ENCODE data around the gene DHRS4L2.

The DHRS4L2 gene

DNA sequence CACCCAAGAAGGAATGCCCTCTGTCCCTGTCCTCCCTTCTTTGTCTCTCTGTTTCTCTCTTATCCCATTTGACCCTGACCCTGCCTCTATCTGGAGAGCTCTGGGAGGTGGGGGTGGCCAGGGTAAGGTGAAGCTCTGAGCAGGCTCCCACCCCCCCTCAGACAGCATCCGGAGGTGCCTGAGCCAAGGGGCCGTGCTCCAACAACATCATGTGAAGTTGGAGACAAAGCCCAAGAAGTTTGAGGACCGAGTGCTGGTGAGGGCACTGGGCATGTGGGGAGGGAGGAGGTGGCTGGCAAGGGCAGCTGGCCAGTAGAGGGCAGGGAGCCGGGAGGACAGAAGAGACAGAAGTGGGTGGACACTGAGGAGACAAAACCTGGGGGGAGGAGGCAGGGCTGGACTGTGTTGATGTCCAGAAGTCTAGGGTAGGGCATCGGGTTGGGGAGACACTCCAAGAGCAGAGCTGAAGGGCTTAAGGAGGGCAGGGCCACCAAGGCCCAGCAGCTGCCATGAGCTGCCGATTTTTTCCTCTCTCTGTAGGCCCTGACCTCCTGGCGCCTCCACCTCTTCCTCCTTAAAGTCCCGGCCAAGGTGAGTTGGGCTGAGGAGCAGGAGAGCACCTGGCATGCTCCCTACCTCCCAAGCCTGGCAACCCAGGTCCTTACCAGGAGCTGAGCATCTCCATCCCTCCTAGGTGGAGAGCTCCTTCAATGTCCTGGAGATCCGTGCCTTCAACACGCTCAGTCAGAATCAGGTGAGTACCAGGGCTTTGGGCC, 65.0 kb downstream of the DHRS4L2 start:
- no peak for DNase-seq (ENCODE audit: low read depth, low spot score)

DNA sequence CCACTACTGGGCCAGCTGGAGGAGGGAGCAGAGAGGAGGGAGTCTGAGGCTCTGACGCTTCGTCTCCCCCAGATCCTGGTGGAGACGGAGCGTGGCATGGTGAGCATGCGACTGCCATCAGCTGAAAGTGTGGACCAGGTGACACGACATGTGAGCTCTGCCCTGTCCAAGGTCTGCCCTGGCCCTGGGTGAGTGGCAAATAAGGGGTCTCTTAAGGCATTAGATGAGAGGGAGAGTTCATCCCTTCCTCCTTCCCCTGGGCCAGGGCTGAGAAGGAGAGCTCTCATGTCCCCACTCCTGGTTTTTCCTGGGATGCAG, 65.6 kb downstream of the DHRS4L2 start:
- DNase-seq (ENCODE audit: low read depth, low spot score) = no peak

DNA sequence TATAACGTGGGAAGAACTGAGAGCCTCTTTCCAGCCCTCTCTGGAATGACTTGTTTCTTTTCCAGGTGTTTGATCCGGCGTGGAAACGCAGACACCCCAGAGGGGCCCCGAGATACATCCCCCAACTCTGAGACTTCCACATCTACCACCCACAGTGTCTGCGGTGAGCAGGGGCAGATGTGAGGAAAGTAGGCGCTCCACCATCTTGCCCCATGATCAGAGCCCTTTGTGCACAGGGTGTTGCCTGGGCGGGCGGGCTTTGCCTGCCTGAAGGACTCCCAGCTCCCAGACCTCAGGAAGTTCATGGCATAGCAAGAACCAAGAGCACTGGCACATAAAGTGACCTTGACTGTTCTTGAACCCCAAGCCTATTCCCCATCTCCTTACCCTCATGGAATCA, 65.9 kb downstream of the DHRS4L2 start:
- DNase-seq (ENCODE audit: low read depth, low spot score) = no peak
